ENCODE results near the gene POLR2J3.
"Not testable (repeated sequence)": the region's sequence is repeated elsewhere in the genome, so short reads cannot be mapped to it uniquely, and the experiment has no call there.

DNA sequence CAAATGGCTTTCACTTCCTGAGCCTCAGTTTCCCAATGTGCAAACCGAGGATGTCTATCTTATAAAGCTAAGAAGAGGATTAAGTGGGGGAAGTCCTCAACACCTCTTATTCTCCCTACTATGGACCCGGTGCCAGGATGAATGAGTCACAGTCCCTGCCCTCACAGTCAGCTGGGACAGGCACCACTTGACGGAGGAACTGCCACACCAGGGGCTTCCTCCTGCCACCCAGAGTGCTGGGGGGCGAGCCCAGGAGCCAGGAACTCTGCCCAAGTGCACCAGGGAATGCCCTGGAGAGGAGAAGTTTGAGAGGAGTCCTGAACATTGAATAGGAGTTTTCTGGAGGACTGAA is 41.9 kb upstream of the POLR2J3 start:
- TF ChIP-seq, protein P1, sequence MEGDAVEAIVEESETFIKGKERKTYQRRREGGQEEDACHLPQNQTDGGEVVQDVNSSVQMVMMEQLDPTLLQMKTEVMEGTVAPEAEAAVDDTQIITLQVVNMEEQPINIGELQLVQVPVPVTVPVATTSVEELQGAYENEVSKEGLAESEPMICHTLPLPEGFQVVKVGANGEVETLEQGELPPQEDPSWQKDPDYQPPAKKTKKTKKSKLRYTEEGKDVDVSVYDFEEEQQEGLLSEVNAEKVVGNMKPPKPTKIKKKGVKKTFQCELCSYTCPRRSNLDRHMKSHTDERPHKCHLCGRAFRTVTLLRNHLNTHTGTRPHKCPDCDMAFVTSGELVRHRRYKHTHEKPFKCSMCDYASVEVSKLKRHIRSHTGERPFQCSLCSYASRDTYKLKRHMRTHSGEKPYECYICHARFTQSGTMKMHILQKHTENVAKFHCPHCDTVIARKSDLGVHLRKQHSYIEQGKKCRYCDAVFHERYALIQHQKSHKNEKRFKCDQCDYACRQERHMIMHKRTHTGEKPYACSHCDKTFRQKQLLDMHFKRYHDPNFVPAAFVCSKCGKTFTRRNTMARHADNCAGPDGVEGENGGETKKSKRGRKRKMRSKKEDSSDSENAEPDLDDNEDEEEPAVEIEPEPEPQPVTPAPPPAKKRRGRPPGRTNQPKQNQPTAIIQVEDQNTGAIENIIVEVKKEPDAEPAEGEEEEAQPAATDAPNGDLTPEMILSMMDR (IDR thresholded peaks at IDR 0.05), result not testable (repeated sequence)
- not testable (repeated sequence) for TF ChIP-seq POLR2A (IDR thresholded peaks at IDR 0.05)
